NCI-H146 (cell line): Measurements from ENCODE around the gene GFY.
A peak's percentile ranks its signal among the peaks of the same experiment; 100 is the strongest.

Source experiments
- DNase-seq: peaks from one replicate; lab custom pipeline; 2025; lab: John Stamatoyannopoulos, UW

GFY gene

GRCh38 chr19:49428547-49429451 is 3.6 kb downstream of the GFY start:
- no peak for DNase-seq

GRCh38 chr19:49430172-49430677 is 5.0 kb downstream of the GFY start:
- no peak for DNase-seq

GRCh38 chr19:49430678-49431329 is 5.6 kb downstream of the GFY start:
- peak; percentile 26 for DNase-seq

DNA sequence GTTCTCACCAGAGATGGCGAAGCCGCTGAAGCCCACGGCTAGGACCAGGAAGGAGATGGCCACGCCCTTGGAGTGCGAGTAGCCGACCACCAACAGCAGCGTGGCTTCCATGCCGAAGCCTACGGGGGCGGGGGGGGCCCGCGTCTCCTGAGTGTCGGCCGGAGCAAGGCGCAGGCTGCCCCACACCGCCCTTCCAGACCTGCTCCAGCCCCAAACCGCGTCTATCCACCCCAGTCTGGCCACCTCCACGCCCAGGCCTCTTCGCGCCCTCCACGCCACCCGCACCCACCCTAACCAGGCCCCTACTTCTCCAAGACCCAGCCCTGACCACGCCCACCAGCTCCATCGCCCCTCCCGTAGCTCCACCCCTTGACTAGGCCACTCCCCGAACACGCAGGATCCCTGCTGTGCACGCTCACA is 6.2 kb downstream of the GFY start:
- no peak for DNase-seq

DNA sequence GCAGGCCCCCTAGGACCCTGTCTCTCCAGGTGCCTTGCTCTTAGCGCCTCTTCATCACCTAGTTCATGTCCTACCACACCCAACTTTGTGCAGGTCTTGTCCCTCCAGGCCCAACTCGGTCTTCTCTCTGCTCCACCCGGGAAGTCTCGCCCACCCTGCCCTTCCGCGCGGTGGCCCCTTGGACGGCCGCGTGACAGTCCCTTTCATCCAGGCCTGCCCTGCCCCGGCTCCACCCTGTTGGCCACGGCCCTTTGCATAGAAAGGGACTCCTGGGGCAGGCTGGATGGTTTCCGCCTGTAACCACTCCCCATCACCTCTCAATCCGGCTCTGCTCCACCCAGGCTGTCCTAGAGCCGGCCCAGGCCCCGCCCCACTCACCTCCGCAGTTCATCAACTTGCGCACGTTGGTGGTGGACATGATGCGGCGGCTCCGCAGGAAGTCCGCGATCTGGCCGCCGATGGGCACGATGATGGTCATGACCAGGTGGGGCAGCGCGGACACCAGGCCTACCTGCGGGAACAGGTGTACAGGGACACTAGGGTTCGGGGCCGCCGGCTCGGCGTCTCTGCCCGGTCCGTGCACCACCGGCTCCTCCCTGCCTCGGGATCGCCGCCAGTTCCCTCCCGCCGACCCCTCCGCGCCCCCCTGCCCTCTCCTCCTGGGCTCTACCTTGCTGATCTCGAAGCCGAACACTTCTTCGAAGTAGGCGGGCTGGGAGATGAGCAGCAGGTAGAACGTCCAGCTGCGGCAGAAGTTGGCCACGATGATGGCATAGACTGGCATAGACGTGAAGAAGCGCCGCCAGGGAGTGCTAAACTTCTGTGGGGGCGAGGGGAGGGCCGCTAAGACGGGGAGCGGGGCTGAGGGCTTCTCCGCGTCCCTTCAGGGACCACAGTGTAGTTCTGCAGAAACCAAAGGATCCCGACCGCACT is 7.2 kb downstream of the GFY start:
- DNase-seq = peak; percentile 78

GRCh38 chr19:49433240-49433901 is 8.2 kb downstream of the GFY start:
- DNase-seq = no peak

- DNase-seq = peak; percentile 23
Observed at GRCh38 chr19:49434907-49435583, 9.9 kb downstream of the GFY start.

DNA sequence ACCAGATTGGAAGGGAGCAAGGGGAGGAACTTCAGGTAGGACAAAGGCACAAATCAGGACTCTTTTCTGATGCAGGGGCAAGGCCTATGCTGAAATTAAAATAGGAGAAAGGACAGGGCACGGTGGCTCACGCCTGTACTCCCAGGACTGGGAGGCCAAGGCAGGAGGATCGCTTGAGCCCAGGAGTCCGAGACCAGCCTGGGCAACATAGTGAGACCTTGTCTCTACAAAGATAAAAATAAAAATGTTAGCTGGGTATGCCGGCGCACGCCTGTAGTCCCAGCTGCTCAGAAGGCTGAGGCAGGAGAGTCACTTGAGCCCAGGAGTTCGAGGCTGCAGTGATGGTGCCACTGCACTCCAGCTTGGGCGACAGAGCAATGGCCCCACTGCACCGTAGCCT is 10.5 kb downstream of the GFY start:
- no peak for DNase-seq

DNA sequence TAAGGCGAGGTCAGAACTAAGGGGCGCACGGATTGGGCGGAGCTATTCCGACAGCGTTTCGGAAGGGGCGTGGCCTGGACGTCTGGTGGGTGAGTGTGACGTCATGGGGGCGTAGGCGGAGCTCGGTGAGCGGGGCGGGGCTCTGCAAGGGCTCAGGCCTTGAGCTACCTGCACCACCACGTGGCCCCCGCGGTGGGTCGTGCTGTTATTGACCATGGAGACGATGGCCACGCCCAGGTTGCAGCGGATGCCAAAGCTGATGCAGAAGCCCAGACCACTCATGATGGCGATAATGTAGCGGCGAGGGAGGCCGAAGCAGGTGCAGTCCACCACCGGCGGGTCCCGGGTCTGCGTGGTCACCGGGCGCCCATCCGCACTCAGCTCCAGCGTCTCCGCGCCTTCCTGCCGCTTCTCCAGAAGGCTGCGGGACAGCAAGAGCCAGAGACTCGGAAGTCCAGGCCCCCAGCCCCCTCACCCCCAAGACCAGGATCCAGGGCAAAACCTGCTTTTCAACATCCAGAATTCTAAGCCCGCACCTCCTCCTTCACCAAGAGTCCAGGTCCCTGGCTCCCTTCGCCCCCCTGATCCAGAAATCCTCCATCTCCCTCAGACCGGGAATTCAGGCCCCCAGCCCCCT is 11.3 kb downstream of the GFY start:
- DNase-seq = peak; percentile 62

- DNase-seq = no peak
Observed at GRCh38 chr19:49437231-49437630, 12.0 kb downstream of the GFY start.

GRCh38 chr19:49438261-49438660 is 13.1 kb downstream of the GFY start:
- no peak for DNase-seq

DNA sequence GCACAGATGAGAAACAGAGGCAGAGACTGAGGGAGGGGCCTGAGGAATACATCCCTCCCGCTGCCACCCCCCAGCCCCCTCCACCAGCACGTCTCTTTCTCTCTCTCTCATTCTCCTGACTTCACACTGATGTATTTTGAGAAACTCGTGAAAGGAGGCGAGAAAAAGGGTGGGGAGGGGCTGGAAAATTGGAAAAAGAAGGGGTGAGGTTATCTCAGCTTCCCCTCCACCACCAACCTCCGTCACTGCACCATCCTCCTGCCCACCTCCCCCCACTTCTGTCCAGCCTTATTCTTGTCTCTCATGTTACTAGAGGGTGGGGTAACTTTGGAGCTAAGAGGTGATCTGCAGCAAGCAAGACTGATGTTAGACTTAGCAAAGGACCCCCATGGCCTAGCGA is 14.6 kb downstream of the GFY start:
- DNase-seq = no peak

GRCh38 chr19:49440439-49441209 is 15.4 kb downstream of the GFY start:
- DNase-seq = no peak

DNA sequence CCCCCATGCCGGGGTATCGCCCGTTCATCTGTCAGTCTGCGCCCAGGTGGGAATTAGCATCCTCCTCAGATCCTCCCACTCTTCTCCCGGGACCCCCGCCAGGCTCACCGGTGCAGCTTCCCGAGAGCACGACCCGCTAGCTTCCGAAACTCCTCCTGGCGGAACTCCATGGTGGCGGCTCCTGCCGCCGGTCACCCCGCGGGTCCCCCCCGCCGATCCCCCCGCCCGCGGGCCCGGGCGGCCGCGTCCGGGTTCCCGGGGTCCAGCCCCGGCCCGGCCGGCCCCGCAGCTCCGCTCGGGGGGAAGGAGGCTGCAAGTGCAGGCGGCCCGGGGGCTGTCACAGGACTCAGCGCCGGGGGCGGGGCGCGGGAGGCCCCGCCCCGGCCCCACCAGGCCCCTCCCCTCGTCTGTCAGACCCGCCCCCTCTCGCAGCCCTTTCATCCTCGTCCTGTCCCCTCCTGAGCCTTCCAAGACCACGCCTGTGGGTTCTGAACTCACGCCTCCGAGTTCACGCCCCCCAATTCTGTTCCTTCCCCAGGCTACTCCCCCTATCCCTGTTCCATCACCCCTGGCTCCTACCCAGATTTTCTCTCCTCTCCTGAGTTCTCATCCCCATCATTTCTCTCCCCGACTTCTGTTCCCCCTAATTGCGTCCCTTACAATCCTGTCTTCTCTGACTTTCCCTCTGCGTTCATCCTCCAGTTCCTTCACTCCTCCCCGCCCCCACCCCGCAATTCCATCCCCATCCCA is 16.2 kb downstream of the GFY start, which contains the start of gene SLC17A7:
Gene SLC17A7 (minus strand): TSS at position 318 of the 750 bp plus-strand sequence. CDS start 148 bp downstream, at position 170.
- peak; percentile 48 for DNase-seq

DNA sequence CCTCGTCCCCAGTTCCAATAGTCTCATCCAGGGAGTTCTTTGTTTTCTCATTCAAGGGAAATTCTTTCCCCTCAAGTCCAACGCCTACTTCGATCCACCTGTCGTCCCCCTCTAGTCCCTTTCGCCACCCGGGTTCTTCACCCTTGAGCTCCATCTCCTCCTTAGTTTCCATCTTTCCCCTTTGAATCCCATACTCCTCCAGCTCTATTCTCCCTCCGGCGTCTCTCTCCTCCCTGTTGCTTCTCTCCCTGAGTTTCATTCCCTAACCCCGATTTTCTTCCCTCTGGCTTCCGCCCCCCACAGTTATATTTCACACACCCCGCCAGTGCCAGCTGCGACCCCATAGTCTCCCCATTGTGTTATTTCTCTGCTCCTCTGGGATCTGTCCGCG is 16.8 kb downstream of the GFY start:
- no peak for DNase-seq

DNA sequence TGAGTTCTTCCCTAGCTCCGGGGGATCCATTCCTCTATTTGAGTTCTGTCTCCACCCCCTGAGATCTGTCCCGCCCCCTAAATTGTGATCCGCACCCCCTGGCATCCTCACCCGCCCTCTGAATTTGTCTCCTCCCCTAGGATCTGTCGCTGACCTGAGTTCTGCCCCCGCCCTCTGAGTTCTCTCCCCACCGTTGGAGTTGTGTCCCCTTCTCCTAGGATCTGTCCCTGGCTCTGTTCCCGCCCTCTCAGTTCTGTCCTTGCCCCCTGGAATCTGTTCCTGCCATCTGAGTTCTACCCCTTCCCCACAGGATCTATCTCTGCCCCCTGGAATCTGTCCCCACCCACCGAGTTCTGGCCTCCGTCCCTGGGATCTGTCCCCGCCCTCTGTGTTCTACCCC is 17.2 kb downstream of the GFY start:
- peak; percentile 58 for DNase-seq

DNA sequence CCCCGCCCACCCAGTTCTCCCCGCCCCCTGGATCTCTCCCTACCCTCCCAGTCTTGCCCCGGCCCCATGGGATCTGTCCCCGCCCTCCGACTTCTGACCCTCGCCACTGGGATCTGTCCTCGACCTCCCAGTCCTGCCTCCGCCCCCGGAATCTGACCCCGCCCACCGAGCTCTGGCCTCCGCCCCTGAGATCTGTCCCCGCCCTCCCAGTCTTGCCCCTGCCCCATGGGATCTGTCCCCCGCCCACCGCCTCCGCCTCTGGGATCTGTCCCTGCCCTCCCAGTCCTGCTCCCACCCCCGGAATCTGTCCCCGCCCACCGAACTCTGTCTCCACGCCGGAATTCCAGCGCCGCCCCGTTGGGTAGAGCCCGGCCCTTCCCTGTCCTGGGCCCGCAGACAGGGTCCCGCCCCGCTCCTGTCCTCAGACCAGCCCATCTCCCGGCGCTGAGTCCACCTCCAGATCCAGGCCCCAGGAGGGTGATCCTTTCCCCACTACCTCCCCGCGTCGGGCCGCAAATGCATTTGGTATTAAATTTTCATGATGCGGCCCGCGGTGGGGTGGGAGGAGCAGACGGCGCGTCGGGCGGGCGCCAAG is 17.7 kb downstream of the GFY start:
- DNase-seq = peak; percentile 92

- DNase-seq = peak; percentile 97
Observed at GRCh38 chr19:49443366-49444099, 18.3 kb downstream of the GFY start.
